ENCODE measurements around the gene MTCL1.

The MTCL1 gene

GRCh38 chr18:8702668-8703067 lies 2.7 kb upstream of the MTCL1 start:
- TF ChIP-seq RAD21 (IDR thresholded peaks at IDR 0.05; ENCODE audit: low read depth), result no peak
- TF ChIP-seq FOXM1 (IDR thresholded peaks at IDR 0.05; ENCODE audit: borderline replicate concordance, low read depth), result no peak
- no peak for TF ChIP-seq CREB1 (IDR thresholded peaks at IDR 0.05; ENCODE audit: low read depth)
- TF ChIP-seq USF1 (IDR thresholded peaks at IDR 0.05), result no peak
- no peak for TF ChIP-seq REST (IDR thresholded peaks at IDR 0.05; ENCODE audit: low read depth)
- no peak for TF ChIP-seq TAF1 (IDR thresholded peaks at IDR 0.05; ENCODE audit: low read depth)
- TF ChIP-seq CEBPB (IDR thresholded peaks at IDR 0.05), result no peak
- TF ChIP-seq EP300 (IDR thresholded peaks at IDR 0.05; ENCODE audit: borderline replicate concordance), result no peak
- no peak for TF ChIP-seq EGR1 (IDR thresholded peaks at IDR 0.05)
- no peak for TF ChIP-seq YY1 (IDR thresholded peaks at IDR 0.05; ENCODE audit: low read depth)
- no peak for TF ChIP-seq NFIC (IDR thresholded peaks at IDR 0.05)

- TF ChIP-seq MAX (IDR thresholded peaks at IDR 0.05), result no peak
- no peak for TF ChIP-seq TAF1 (IDR thresholded peaks at IDR 0.05; ENCODE audit: low read depth)
- TF ChIP-seq NFIC (IDR thresholded peaks at IDR 0.05), result no peak
- no peak for TF ChIP-seq EP300 (IDR thresholded peaks at IDR 0.05; ENCODE audit: borderline replicate concordance)
- no peak for TF ChIP-seq CEBPB (IDR thresholded peaks at IDR 0.05)
- TF ChIP-seq TEAD4 (IDR thresholded peaks at IDR 0.05), result no peak
- TF ChIP-seq FOXM1 (IDR thresholded peaks at IDR 0.05; ENCODE audit: borderline replicate concordance, low read depth), result no peak
- no peak for TF ChIP-seq RAD21 (IDR thresholded peaks at IDR 0.05; ENCODE audit: low read depth)
- TF ChIP-seq USF1 (IDR thresholded peaks at IDR 0.05), result no peak
- no peak for TF ChIP-seq REST (IDR thresholded peaks at IDR 0.05; ENCODE audit: low read depth)
- TF ChIP-seq YY1 (IDR thresholded peaks at IDR 0.05; ENCODE audit: low read depth), result no peak
- TF ChIP-seq TCF12 (IDR thresholded peaks at IDR 0.05; ENCODE audit: low read depth), result no peak
- no peak for TF ChIP-seq CREB1 (IDR thresholded peaks at IDR 0.05; ENCODE audit: low read depth)
Observed at GRCh38 chr18:8703092-8703709, 2.2 kb upstream of the MTCL1 start.

GRCh38 chr18:8703781-8704301 lies 1.5 kb upstream of the MTCL1 start:
- TF ChIP-seq CREB1 (IDR thresholded peaks at IDR 0.05; ENCODE audit: low read depth) (no peak), TCF12 (IDR thresholded peaks at IDR 0.05; ENCODE audit: low read depth) (no peak), EP300 (IDR thresholded peaks at IDR 0.05; ENCODE audit: borderline replicate concordance) (no peak), MAX (IDR thresholded peaks at IDR 0.05) (no peak), ZBTB7A (IDR thresholded peaks at IDR 0.05; ENCODE audit: low read depth) (no peak), YY1 (IDR thresholded peaks at IDR 0.05; ENCODE audit: low read depth) (no peak), REST (IDR thresholded peaks at IDR 0.05; ENCODE audit: low read depth) (no peak), FOXM1 (IDR thresholded peaks at IDR 0.05; ENCODE audit: borderline replicate concordance, low read depth) (no peak), TEAD4 (IDR thresholded peaks at IDR 0.05) (no peak; the same call in 1 of the 2 replicates), NFIC (IDR thresholded peaks at IDR 0.05) (no peak), EGR1 (IDR thresholded peaks at IDR 0.05) (no peak), CEBPB (IDR thresholded peaks at IDR 0.05) (no peak)

Data from Ishikawa (cell line).